WTC11 (cell line): Measurements from ENCODE around the gene STIM2. TPM values are rescaled to one million over a fixed set of nuclear protein-coding genes. Genes with fewer than 3 reads are reported as not detected.

Experiments used
- ATF1 ChIP-seq: sonication (generic); formaldehyde crosslinking; IDR thresholded peaks from 2 replicates; pipeline ENCODE4 v1.8.1; 2023; ENCODE audit warnings: mild to moderate bottlenecking, moderate library complexity, missing genetic modification reagents
- CREM ChIP-seq: sonication (generic); formaldehyde crosslinking; IDR thresholded peaks from 2 replicates; pipeline ENCODE4 v1.8.1; 2022; ENCODE audit warnings: mild to moderate bottlenecking, missing genetic modification reagents, moderate library complexity
- ELF4 ChIP-seq: sonication (generic); formaldehyde crosslinking; IDR thresholded peaks from 2 replicates; pipeline ENCODE4 v1.8.1; 2022; ENCODE audit warnings: low read depth, mild to moderate bottlenecking, moderate library complexity, missing genetic modification reagents
- EMX1 ChIP-seq: fragments of 250-450 bp; sonication (Bioruptor Pico); IDR thresholded peaks from 2 replicates; pipeline ENCODE4 v1.8.0; 2021; ENCODE audit warnings: mild to moderate bottlenecking
- FOXK1 ChIP-seq: sonication (generic); formaldehyde crosslinking; IDR thresholded peaks from 2 replicates; pipeline ENCODE4 v1.8.0; 2022; ENCODE audit warnings: mild to moderate bottlenecking, moderate library complexity, missing genetic modification reagents
- FOXP1 ChIP-seq: sonication (generic); formaldehyde crosslinking; IDR thresholded peaks from 2 replicates; pipeline ENCODE4 v1.8.0; 2022; ENCODE audit warnings: missing genetic modification reagents, mild to moderate bottlenecking, moderate library complexity, borderline replicate concordance
- GABPB1 ChIP-seq: sonication (generic); formaldehyde crosslinking; IDR thresholded peaks from 2 replicates; pipeline ENCODE4 v1.8.1; 2023; ENCODE audit warnings: mild to moderate bottlenecking, missing genetic modification reagents
- GTF2I ChIP-seq: fragments of 250-450 bp; sonication (Bioruptor Pico); conservative IDR thresholded peaks from 2 replicates; pipeline ENCODE4 v1.4.0; 2021; ENCODE audit warnings: mild to moderate bottlenecking
- JAZF1 ChIP-seq: fragments of 250-450 bp; sonication (Bioruptor Pico); IDR thresholded peaks from 2 replicates; pipeline ENCODE4 v1.9.0; 2021; ENCODE audit warnings: moderate library complexity, mild to moderate bottlenecking, inconsistent platforms
- KAT7 ChIP-seq: sonication (generic); formaldehyde crosslinking; IDR thresholded peaks from 2 replicates; pipeline ENCODE4 v1.8.1; 2023; ENCODE audit warnings: missing genetic modification reagents, mild to moderate bottlenecking, borderline replicate concordance
- MXD4 ChIP-seq: fragments of 250-450 bp; sonication (Bioruptor Pico); IDR thresholded peaks from 2 replicates; pipeline ENCODE4 v1.8.0; 2021; ENCODE audit warnings: mild to moderate bottlenecking, moderate library complexity, borderline replicate concordance
- NFATC4 ChIP-seq: fragments of 250-450 bp; sonication (Bioruptor Pico); IDR thresholded peaks from 2 replicates; pipeline ENCODE4 v1.9.0; 2021; ENCODE audit warnings: mild to moderate bottlenecking
- NR1H2 ChIP-seq: sonication (generic); formaldehyde crosslinking; IDR thresholded peaks from 2 replicates; pipeline ENCODE4 v1.9.0; 2021; ENCODE audit warnings: mild to moderate bottlenecking, moderate library complexity, missing genetic modification reagents
- NR2C2 ChIP-seq: sonication (generic); formaldehyde crosslinking; IDR thresholded peaks from 2 replicates; pipeline ENCODE4 v1.8.0; 2022; ENCODE audit warnings: mild to moderate bottlenecking, missing genetic modification reagents
- NR3C1 ChIP-seq: sonication (generic); formaldehyde crosslinking; conservative IDR thresholded peaks from 2 replicates; pipeline ENCODE4 v1.8.1; 2023; ENCODE audit warnings: low read depth, mild to moderate bottlenecking, missing genetic modification reagents
- PRRX2 ChIP-seq: fragments of 250-450 bp; sonication (Bioruptor Pico); IDR thresholded peaks from 2 replicates; pipeline ENCODE4 v1.8.0; 2021; ENCODE audit warnings: mild to moderate bottlenecking
- RORB ChIP-seq: fragments of 250-450 bp; sonication (Bioruptor Pico); IDR thresholded peaks from 2 replicates; pipeline ENCODE4 v1.9.0; 2021; ENCODE audit warnings: mild to moderate bottlenecking
- TEAD1 ChIP-seq: sonication (generic); formaldehyde crosslinking; IDR thresholded peaks from 2 replicates; pipeline ENCODE4 v1.8.0; 2022; ENCODE audit warnings: mild to moderate bottlenecking, missing genetic modification reagents
- TEAD4 ChIP-seq: sonication (generic); formaldehyde crosslinking; IDR thresholded peaks from 2 replicates; pipeline ENCODE4 v1.8.0; 2022; ENCODE audit warnings: mild to moderate bottlenecking, missing genetic modification reagents
- ZNF121 ChIP-seq: sonication (generic); formaldehyde crosslinking; IDR thresholded peaks from 2 replicates; pipeline ENCODE4 v1.8.0; 2023; ENCODE audit warnings: missing genetic modification reagents
- ZNF232 ChIP-seq: sonication (generic); formaldehyde crosslinking; IDR thresholded peaks from 2 replicates; pipeline ENCODE4 v1.8.0; 2022; ENCODE audit warnings: mild to moderate bottlenecking, missing genetic modification reagents
- ZNF263 ChIP-seq: sonication (generic); formaldehyde crosslinking; IDR thresholded peaks from 2 replicates; pipeline ENCODE4 v1.8.1; 2022; ENCODE audit warnings: low read depth, mild to moderate bottlenecking, moderate library complexity, missing genetic modification reagents
- ZNF416 ChIP-seq: fragments of 250-450 bp; sonication (Bioruptor Pico); IDR thresholded peaks from 2 replicates; pipeline ENCODE4 v1.9.0; 2021; ENCODE audit warnings: mild to moderate bottlenecking, inconsistent platforms
- ZNF671 ChIP-seq: fragments of 250-450 bp; sonication (Bioruptor Pico); IDR thresholded peaks from 2 replicates; pipeline ENCODE4 v1.8.0; 2021; ENCODE audit warnings: mild to moderate bottlenecking
- total RNA-seq: library from RNA; stranded (reverse); gene quantifications from 3 replicates; pipeline ENCODE4 v1.2.3, GENCODE V29; 2021
- TF ChIP-seq, protein P1 (sequence below): sonication (generic); formaldehyde crosslinking; IDR thresholded peaks from 2 replicates; pipeline ENCODE4 v1.8.1; 2023; ENCODE audit warnings: mild to moderate bottlenecking, missing genetic modification reagents, moderate library complexity
- TF ChIP-seq, protein P2 (sequence below): fragments of 250-450 bp; sonication (Bioruptor Pico); IDR thresholded peaks from 2 replicates; pipeline ENCODE4 v1.9.0; 2021; ENCODE audit warnings: mild to moderate bottlenecking, borderline replicate concordance
- TF ChIP-seq, protein P3 (sequence below): sonication (generic); formaldehyde crosslinking; conservative IDR thresholded peaks from 2 replicates; pipeline ENCODE4 v1.8.1; 2022; ENCODE audit warnings: mild to moderate bottlenecking, missing genetic modification reagents
- TF ChIP-seq, protein P4 (sequence below): fragments of 250-450 bp; sonication (Bioruptor Pico); IDR thresholded peaks from 2 replicates; pipeline ENCODE4 v1.9.0; 2021; ENCODE audit warnings: mild to moderate bottlenecking
- TF ChIP-seq, protein P5 (sequence below): sonication (generic); formaldehyde crosslinking; IDR thresholded peaks from 2 replicates; pipeline ENCODE4 v1.8.0; 2023; ENCODE audit warnings: missing genetic modification reagents
- TF ChIP-seq, protein P6 (sequence below): sonication (generic); formaldehyde crosslinking; IDR thresholded peaks from 2 replicates; pipeline ENCODE4 v1.8.1; 2022; ENCODE audit warnings: low read depth, missing genetic modification reagents, borderline replicate concordance
- TF ChIP-seq, protein P7 (sequence below): fragments of 250-450 bp; sonication (Bioruptor Pico); IDR thresholded peaks from 2 replicates; pipeline ENCODE4 v1.8.0; 2021; ENCODE audit warnings: mild to moderate bottlenecking
- TF ChIP-seq, protein P8 (sequence below): sonication (generic); formaldehyde crosslinking; IDR thresholded peaks from 2 replicates; pipeline ENCODE4 v1.8.1; 2022; ENCODE audit warnings: mild to moderate bottlenecking, moderate library complexity, missing genetic modification reagents

STIM2 gene
- total RNA-seq, 1 experiment from 2014 or later, result 22.4 TPM

DNA sequence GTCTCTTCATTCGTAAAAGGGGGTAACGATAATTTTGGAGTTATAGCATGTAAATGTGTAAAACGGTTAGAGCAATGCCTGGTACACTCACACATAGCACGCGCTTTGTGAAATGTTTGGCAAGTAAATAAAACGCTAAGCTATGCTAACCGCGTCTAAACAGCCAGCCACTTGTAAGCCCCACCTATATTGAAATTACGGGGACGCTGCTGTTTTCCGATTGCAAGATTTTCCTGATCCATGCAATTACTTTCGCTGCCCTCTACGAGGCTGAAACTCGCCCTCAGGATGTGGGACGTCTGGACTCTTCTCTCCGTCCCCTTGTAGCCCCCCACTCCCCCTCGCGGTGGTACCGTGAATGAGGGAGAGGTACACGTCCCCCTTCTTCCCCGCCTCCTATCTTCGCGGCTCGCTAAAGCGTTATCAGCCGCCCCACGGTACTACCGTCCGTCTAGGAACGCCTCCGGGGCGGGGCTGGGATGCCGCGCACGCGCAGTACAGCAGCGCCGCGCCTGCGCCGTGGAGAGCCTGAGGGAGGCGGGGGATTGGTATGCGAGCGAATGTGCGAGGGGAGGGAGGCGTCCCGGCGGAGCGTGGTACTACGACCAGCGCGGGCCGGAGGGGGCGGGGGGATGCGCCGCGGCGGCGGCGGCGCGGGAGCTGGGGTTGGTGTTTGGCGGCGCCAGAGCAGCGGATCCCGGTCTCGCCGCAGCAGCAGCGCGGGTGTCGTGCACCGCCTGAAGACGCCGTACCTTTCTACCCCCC, at the start of gene STIM2 (continued):
- TF ChIP-seq, protein P1, sequence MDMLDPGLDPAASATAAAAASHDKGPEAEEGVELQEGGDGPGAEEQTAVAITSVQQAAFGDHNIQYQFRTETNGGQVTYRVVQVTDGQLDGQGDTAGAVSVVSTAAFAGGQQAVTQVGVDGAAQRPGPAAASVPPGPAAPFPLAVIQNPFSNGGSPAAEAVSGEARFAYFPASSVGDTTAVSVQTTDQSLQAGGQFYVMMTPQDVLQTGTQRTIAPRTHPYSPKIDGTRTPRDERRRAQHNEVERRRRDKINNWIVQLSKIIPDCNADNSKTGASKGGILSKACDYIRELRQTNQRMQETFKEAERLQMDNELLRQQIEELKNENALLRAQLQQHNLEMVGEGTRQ (CRISPR knock-in tag), result no peak
- TF ChIP-seq ZNF416 (CRISPR knock-in tag) (no peak), RORB (no peak), NFATC4 (CRISPR knock-in tag) (no peak), NR3C1 (CRISPR knock-in tag) (no peak), KAT7 (CRISPR knock-in tag) (no peak), TEAD4 (0 out of 2 replicates have a peak, but pooled peaks have one; percentile 27), MXD4 (CRISPR knock-in tag) (no peak), JAZF1 (CRISPR knock-in tag) (no peak), NR2C2 (CRISPR knock-in tag) (no peak), PRRX2 (CRISPR knock-in tag) (no peak), NR1H2 (no peak), ELF4 (CRISPR knock-in tag) (no peak), ZNF263 (CRISPR knock-in tag) (no peak), GABPB1 (CRISPR knock-in tag) (peak; percentile 62; the same call in 1 of the 2 replicates), EMX1 (CRISPR knock-in tag) (no peak), TEAD1 (CRISPR knock-in tag) (peak; percentile 82; the same call in 1 of the 2 replicates), GTF2I (CRISPR knock-in tag) (no peak), CREM (CRISPR knock-in tag) (no peak), ZNF121 (CRISPR knock-in tag) (no peak), FOXK1 (CRISPR knock-in tag) (no peak), FOXP1 (CRISPR knock-in tag) (peak; percentile 51; the same call in 1 of the 2 replicates), ZNF671 (CRISPR knock-in tag) (no peak), ATF1 (no peak), ZNF232 (CRISPR knock-in tag) (no peak; the same call in 1 of the 2 replicates)
- TF ChIP-seq, protein P2, sequence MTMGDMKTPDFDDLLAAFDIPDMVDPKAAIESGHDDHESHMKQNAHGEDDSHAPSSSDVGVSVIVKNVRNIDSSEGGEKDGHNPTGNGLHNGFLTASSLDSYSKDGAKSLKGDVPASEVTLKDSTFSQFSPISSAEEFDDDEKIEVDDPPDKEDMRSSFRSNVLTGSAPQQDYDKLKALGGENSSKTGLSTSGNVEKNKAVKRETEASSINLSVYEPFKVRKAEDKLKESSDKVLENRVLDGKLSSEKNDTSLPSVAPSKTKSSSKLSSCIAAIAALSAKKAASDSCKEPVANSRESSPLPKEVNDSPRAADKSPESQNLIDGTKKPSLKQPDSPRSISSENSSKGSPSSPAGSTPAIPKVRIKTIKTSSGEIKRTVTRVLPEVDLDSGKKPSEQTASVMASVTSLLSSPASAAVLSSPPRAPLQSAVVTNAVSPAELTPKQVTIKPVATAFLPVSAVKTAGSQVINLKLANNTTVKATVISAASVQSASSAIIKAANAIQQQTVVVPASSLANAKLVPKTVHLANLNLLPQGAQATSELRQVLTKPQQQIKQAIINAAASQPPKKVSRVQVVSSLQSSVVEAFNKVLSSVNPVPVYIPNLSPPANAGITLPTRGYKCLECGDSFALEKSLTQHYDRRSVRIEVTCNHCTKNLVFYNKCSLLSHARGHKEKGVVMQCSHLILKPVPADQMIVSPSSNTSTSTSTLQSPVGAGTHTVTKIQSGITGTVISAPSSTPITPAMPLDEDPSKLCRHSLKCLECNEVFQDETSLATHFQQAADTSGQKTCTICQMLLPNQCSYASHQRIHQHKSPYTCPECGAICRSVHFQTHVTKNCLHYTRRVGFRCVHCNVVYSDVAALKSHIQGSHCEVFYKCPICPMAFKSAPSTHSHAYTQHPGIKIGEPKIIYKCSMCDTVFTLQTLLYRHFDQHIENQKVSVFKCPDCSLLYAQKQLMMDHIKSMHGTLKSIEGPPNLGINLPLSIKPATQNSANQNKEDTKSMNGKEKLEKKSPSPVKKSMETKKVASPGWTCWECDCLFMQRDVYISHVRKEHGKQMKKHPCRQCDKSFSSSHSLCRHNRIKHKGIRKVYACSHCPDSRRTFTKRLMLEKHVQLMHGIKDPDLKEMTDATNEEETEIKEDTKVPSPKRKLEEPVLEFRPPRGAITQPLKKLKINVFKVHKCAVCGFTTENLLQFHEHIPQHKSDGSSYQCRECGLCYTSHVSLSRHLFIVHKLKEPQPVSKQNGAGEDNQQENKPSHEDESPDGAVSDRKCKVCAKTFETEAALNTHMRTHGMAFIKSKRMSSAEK (CRISPR knock-in tag), result no peak
- TF ChIP-seq, protein P3, sequence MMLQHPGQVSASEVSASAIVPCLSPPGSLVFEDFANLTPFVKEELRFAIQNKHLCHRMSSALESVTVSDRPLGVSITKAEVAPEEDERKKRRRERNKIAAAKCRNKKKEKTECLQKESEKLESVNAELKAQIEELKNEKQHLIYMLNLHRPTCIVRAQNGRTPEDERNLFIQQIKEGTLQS (CRISPR knock-in tag), result no peak
- TF ChIP-seq, protein P4, sequence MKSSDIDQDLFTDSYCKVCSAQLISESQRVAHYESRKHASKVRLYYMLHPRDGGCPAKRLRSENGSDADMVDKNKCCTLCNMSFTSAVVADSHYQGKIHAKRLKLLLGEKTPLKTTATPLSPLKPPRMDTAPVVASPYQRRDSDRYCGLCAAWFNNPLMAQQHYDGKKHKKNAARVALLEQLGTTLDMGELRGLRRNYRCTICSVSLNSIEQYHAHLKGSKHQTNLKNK (CRISPR knock-in tag), result no peak
- TF ChIP-seq, protein P5, sequence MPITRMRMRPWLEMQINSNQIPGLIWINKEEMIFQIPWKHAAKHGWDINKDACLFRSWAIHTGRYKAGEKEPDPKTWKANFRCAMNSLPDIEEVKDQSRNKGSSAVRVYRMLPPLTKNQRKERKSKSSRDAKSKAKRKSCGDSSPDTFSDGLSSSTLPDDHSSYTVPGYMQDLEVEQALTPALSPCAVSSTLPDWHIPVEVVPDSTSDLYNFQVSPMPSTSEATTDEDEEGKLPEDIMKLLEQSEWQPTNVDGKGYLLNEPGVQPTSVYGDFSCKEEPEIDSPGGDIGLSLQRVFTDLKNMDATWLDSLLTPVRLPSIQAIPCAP (CRISPR knock-in tag), result no peak
- TF ChIP-seq, protein P6, sequence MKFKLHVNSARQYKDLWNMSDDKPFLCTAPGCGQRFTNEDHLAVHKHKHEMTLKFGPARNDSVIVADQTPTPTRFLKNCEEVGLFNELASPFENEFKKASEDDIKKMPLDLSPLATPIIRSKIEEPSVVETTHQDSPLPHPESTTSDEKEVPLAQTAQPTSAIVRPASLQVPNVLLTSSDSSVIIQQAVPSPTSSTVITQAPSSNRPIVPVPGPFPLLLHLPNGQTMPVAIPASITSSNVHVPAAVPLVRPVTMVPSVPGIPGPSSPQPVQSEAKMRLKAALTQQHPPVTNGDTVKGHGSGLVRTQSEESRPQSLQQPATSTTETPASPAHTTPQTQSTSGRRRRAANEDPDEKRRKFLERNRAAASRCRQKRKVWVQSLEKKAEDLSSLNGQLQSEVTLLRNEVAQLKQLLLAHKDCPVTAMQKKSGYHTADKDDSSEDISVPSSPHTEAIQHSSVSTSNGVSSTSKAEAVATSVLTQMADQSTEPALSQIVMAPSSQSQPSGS (CRISPR knock-in tag), result no peak
- TF ChIP-seq, protein P7, sequence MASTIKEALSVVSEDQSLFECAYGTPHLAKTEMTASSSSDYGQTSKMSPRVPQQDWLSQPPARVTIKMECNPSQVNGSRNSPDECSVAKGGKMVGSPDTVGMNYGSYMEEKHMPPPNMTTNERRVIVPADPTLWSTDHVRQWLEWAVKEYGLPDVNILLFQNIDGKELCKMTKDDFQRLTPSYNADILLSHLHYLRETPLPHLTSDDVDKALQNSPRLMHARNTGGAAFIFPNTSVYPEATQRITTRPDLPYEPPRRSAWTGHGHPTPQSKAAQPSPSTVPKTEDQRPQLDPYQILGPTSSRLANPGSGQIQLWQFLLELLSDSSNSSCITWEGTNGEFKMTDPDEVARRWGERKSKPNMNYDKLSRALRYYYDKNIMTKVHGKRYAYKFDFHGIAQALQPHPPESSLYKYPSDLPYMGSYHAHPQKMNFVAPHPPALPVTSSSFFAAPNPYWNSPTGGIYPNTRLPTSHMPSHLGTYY (CRISPR knock-in tag), result no peak
- TF ChIP-seq, protein P8, sequence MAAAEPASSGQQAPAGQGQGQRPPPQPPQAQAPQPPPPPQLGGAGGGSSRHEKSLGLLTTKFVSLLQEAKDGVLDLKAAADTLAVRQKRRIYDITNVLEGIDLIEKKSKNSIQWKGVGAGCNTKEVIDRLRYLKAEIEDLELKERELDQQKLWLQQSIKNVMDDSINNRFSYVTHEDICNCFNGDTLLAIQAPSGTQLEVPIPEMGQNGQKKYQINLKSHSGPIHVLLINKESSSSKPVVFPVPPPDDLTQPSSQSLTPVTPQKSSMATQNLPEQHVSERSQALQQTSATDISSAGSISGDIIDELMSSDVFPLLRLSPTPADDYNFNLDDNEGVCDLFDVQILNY (CRISPR knock-in tag), result 0 out of 2 replicates have a peak, but pooled peaks have one; percentile 30
